Common myeloid progenitor, CD34-positive (primary cell): ENCODE data around the gene KDM4C.
A peak's percentile ranks its signal among the peaks of the same experiment; 100 is the strongest.

Experiments used
- CTCF ChIA-PET: fragments of 350-600 bp; sonication (Branson Sonifier 250); formaldehyde crosslinking; loops from one replicate; lab custom pipeline; 2021; ENCODE audit warnings: antibody characterized with exemption; lab: Charles Lee
- POLR2A ChIA-PET: fragments of 350-600 bp; sonication (Branson Sonifier 250); formaldehyde crosslinking; loops from one replicate; lab custom pipeline; 2021; ENCODE audit warnings: antibody characterized with exemption; lab: Charles Lee
- DNase-seq, 3 donors: peaks; one replicate each; pipeline versions ENCODE4 v3.0.0 to v3.0.0-alpha.2; 2013
- H3K27ac ChIP-seq, 2 experiments: 1 replicate in 1 of 2; 2 replicates in 1 of 2; pipeline ENCODE4 v1.7.0; 2013; ENCODE audit warnings: inconsistent platforms in 2 of 2, low read length in 2 of 2, mild to moderate bottlenecking in 2 of 2, low read depth in 1 of 2, moderate library complexity in 1 of 2; ENCODE audit not compliant: severe bottlenecking in 2 of 2, insufficient read depth in 1 of 2, poor library complexity in 1 of 2
- H3K27me3 ChIP-seq, 5 experiments: replicated peaks in 2 of 5; 1 replicate in 3 of 5; 2 replicates in 2 of 5; pipeline versions ENCODE4 v1.6.1 to v1.7.0; 2013; ENCODE audit warnings: low read length in 4 of 5, mild to moderate bottlenecking in 2 of 5, moderate library complexity in 2 of 5, inconsistent platforms in 1 of 5; ENCODE audit not compliant: insufficient read depth in 5 of 5, control insufficient read depth in 4 of 5
- H3K36me3 ChIP-seq, 4 experiments: 1 replicate in 2 of 4; 2 replicates in 2 of 4; pipeline versions ENCODE4 v1.6.1 to v1.7.0; 2013; ENCODE audit warnings: low read length in 3 of 4, control low read depth in 1 of 4, mild to moderate bottlenecking in 1 of 4; ENCODE audit not compliant: control insufficient read depth in 4 of 4, insufficient read depth in 4 of 4
- H3K4me1 ChIP-seq, 4 experiments: 1 replicate in 3 of 4; 2 replicates in 1 of 4; pipeline versions ENCODE4 v1.6.1 to v1.7.1; 2013; ENCODE audit warnings: low read length in 3 of 4, mild to moderate bottlenecking in 3 of 4, control low read depth in 1 of 4, inconsistent platforms in 1 of 4, moderate library complexity in 1 of 4; ENCODE audit not compliant: control insufficient read depth in 4 of 4, insufficient read depth in 4 of 4; ENCODE audit errors: control extremely low read depth in 1 of 4
- H3K4me3 ChIP-seq, 7 experiments: 1 replicate in 4 of 7; 2 replicates in 3 of 7; pipeline versions ENCODE4 v1.5.1 to v1.7.0; 2013; ENCODE audit warnings: mild to moderate bottlenecking in 7 of 7, low read length in 6 of 7, moderate library complexity in 6 of 7, inconsistent platforms in 2 of 7, low read depth in 2 of 7, control low read depth in 1 of 7; ENCODE audit not compliant: insufficient read depth in 4 of 7, control insufficient read depth in 1 of 7; ENCODE audit errors: extremely low read depth in 1 of 7
- H3K9me3 ChIP-seq, 5 experiments: 1 replicate in 4 of 5; 2 replicates in 1 of 5; pipeline versions ENCODE4 v1.6.1 to v1.7.1; 2013; ENCODE audit warnings: low read length in 4 of 5, mild to moderate bottlenecking in 2 of 5, inconsistent platforms in 1 of 5, low read depth in 1 of 5, moderate library complexity in 1 of 5; ENCODE audit not compliant: control insufficient read depth in 4 of 5, insufficient read depth in 2 of 5; ENCODE audit errors: control extremely low read depth in 1 of 5
- WGBS: methylation state at CpG from one replicate; pipeline ENCODE4 v1.1.5; 2013; ENCODE audit not compliant: insufficient coverage; 5-methylcytosine and 5-hydroxymethylcytosine counted together

KDM4C gene

DNA sequence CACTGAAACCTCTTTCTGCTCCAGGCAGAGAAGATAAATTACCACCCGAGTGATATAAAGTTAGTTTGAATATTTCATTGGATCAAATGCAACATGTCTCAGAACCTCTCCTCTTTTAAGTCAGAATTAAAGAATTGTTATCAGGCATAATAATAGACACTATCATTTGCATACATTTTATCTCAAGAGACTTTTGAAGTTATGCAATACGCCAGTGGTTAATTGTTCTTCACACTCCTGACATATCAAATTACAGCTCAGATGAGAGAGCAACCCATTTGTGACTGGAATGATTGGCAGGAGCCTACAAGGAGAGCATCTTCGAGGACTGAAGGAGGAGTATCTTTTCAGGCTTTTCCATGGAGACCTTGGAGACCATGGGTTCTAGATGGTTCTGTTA is 452.2 kb downstream of the KDM4C start:
- no peak for DNase-seq
- Histone ChIP-seq H3K36me3 (no peaks in the 10 kb centered on the region), H3K4me3 (no peak overlapping the region), H3K9me3 (peaks cover 0 to 2% (median 0%) of the 10 kb centered on the region in 5 experiments), H3K27me3 (peaks cover 0 to 44% (median 17%) of the 10 kb centered on the region in 5 experiments), H3K4me1 (no peaks in the 10 kb centered on the region), H3K27ac (no peak overlapping the region)
- POLR2A ChIA-PET = no interaction called here
- CTCF ChIA-PET = no interaction called here
- 90% methylated on average over 2 of the region's 3 CpGs for WGBS

DNA sequence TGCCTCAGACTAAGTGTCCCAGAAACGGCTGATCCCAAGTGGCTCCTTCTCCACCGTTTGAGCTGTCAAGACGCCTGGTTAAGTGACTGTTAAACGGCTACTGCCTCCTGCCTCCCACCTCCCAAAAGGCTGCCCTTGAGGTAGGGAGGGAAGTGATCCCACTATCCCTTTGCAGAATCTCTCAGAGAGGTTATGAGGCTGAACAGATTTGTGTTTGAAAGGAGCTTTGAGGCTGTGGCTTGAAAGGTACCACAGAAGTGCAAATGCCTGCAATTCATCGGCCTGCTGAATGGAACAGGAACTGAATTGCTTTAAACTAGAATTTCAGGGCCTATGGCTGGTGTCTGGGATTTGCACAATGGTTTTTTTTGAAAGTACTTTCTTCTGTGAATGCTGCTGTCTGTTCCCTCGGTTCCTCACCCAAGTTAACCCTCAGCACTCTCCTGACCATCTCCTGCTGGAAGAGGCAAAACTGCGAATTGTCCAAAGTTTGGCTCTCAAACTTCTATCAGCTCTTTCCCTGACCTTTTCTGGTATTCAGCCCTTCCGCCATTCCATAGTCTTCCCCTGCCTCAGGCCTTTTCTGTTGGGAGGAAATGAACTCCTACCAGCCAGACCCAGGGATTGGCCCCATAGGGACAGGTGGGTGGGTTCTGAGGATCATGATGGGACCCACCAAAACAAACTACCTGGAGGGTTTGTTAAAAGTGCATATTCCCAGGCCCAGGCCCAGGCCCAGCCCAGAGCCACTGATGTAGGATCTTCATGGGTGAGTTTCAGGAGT is 453.3 kb downstream of the KDM4C start:
- Histone ChIP-seq H3K36me3 (no peaks in the 10 kb centered on the region), H3K27ac (no peak overlapping the region), H3K9me3 (peaks cover 0 to 2% (median 0%) of the 10 kb centered on the region in 5 experiments), H3K4me3 (no peak overlapping the region), H3K4me1 (peaks cover 0 to 2% (median 0%) of the 10 kb centered on the region in 4 experiments), H3K27me3 (peaks cover 0 to 47% (median 18%) of the 10 kb centered on the region in 5 experiments)
- ChIA-PET CTCF (no interaction called here), POLR2A (no interaction called here)
- 98% methylated on average over 7 of the region's 8 CpGs for WGBS
- DNase-seq = no peak

DNA sequence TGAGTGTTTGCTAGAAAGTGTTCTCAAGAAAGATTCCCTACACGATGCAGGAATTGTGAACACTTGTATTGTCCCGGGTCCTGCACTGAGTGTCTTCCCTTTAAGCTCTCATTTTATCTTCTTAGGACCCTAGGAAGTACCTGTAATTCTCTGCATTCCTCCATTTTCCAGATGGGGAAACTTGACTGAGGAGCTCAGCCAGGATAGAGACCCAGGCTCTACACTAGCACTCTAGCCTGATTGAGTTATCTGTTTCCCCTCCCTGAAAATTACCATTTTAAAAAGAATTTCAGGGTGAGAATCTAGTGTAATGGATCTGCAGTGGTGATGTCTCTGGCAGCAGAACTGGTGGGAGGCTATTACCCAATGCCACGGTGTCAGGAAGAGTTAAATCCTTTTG is 453.9 kb downstream of the KDM4C start:
- no peak for DNase-seq
- no peaks in the 10 kb centered on the region for H3K36me3 ChIP-seq
- H3K4me1 ChIP-seq = peaks cover 0 to 2% (median under 1%) of the 10 kb centered on the region in 4 experiments
- peaks cover 0 to 50% (median 18%) of the 10 kb centered on the region in 5 experiments for H3K27me3 ChIP-seq
- CTCF ChIA-PET = interaction anchor here (1.4 kb wide), 1 partner anchor 19 kb away, joined by 3 read pairs; no protein-coding TSS in a partner anchor
- H3K27ac ChIP-seq = no peak overlapping the region
- H3K4me3 ChIP-seq = no peak overlapping the region
- H3K9me3 ChIP-seq = peaks cover 0 to 2% (median 0%) of the 10 kb centered on the region in 5 experiments
- WGBS = 100% methylated on average over 3 of the region's 3 CpGs
- POLR2A ChIA-PET = no interaction called here

DNA sequence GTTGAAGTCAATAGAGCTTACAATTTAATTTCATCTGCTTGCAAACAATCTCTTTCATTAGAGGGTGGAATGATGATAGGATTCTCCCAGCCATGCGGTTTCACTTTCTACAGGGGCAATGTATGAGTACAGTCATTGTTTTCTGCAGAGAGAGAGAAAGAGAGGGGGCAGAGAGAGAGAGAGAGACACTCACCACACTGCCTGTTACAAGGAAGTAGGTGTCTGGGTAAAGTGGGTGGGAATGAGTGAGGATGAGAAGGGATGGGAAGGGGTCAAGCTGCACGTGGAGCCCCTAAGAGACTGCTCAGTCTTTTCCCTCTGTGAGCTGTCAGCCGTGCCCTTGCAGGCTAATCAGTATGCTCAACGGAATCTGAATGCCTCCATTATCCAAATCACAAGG is 454.3 kb downstream of the KDM4C start:
- 85% methylated on average over 4 of the region's 4 CpGs for WGBS
- Histone ChIP-seq H3K36me3 (no peaks in the 10 kb centered on the region), H3K27ac (no peak overlapping the region), H3K9me3 (peaks cover 0 to 2% (median 0%) of the 10 kb centered on the region in 5 experiments), H3K4me1 (peaks cover 0 to 2% (median under 1%) of the 10 kb centered on the region in 4 experiments), H3K27me3 (peaks cover 0 to 52% (median 18%) of the 10 kb centered on the region in 5 experiments), H3K4me3 (no peak overlapping the region)
- CTCF ChIA-PET = interaction anchor here (1.0 to 1.4 kb wide), 2 partner anchors 17 to 20 kb away, joined by 3 read pairs; no protein-coding TSS in a partner anchor
- POLR2A ChIA-PET = no interaction called here
- DNase-seq = no peak

DNA sequence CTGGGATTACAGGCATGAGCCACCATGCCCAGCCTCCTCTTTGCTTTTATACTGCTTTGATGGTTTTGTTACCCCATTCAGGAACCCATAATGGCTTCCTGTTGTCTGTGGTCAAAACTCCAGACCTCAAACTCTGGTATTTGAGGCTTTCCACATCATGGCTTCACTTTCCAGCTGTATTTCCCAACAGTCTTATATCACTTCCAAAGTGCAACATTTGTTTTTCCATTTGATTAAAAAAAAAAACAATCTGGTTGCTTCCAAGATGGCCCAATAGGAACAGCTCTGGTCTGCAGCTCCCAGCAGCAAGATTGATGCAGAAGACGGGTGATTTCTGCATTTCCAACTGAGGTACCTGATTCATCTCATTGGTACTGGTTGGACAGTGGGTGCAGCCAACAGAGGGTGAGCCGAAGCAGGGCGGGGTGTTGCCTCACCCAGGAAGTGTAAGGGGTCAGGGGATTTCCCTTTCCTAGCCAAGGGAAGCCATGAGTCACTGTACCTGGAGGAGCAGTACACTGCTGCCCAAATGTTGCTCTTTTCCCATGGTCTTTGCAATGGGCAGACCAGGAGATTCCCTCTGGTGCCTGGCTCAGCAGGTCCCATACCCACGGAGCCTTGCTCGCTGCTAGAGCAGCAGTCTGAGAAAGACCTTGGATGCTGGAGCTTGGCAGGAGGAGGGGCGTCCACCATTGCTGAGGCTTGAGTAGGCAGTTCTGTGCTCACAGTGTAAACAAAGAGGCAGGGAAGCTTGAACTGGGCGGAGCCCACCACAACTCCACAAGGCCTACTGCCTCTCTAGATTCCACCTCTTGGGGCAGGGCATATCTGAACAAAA is 458.4 kb downstream of the KDM4C start:
- DNase-seq = peak in 1 of 3 donors; percentile 9
- H3K27me3 ChIP-seq = peaks cover 0 to 38% (median 14%) of the 10 kb centered on the region in 5 experiments
- ChIA-PET CTCF (no interaction called here), POLR2A (no interaction called here)
- 69% methylated on average over 7 of the region's 7 CpGs for WGBS
- H3K36me3 ChIP-seq = no peaks in the 10 kb centered on the region
- no peak overlapping the region for H3K4me3 ChIP-seq
- no peak overlapping the region for H3K27ac ChIP-seq
- H3K9me3 ChIP-seq = peaks cover 0 to 6% (median 0%) of the 10 kb centered on the region in 5 experiments
- peaks cover 0 to 2% (median under 1%) of the 10 kb centered on the region in 4 experiments for H3K4me1 ChIP-seq

GRCh38 chr9:7223981-7224380 is 466.2 kb downstream of the KDM4C start:
- no peak overlapping the region for H3K27ac ChIP-seq
- H3K36me3 ChIP-seq = no peaks in the 10 kb centered on the region
- 38% methylated on average over 4 of the region's 6 CpGs for whole genome bisulfite sequencing
- H3K4me1 ChIP-seq = no peaks in the 10 kb centered on the region
- H3K27me3 ChIP-seq = peaks cover 0 to 7% (median 2%) of the 10 kb centered on the region in 5 experiments
- peaks cover 0 to 6% (median 0%) of the 10 kb centered on the region in 5 experiments for H3K9me3 ChIP-seq
- POLR2A ChIA-PET = interaction anchor here (0.7 kb wide), 1 partner anchor 552 kb away, joined by 3 read pairs; no protein-coding TSS in a partner anchor
- CTCF ChIA-PET = interaction anchor here (1.1 kb wide), 1 partner anchor 10 kb away, joined by 5 read pairs; no protein-coding TSS in a partner anchor
- H3K4me3 ChIP-seq = no peak overlapping the region
- DNase-seq = no peak
